K562 (cell line): ENCODE measurements around the gene CHRNB4. TPM values are rescaled to one million over a fixed set of nuclear protein-coding genes. Genes with fewer than 3 reads are reported as not detected.

Experiments
- ATAC-seq: fragments of 200-7000 bp; cut with Tn5 transposase; 3 replicates; pipeline ENCODE4 v1.9.1; 2020; ENCODE audit warnings: moderate library complexity
- BruUV-seq: library from RNA; stranded (reverse); fragments of 400-500 nt; replicated peaks from 2 replicates; lab custom pipeline; 2021; lab: Mats Ljungman, UMichigan
- CTCF ChIA-PET: fragments of 300-600 bp; formaldehyde crosslinking; extraction: SDS; loops from one replicate; lab custom pipeline; 2021; ENCODE audit warnings: low intra/inter-chr PET ratio; lab: Yijun Ruan, JAX
- POLR2A ChIA-PET: fragments of 300-600, 350-650 bp; sonication (Branson Sonifier 250); formaldehyde crosslinking; extraction: SDS; loops from one replicate; lab custom pipeline; 2021; ENCODE audit warnings: antibody characterized with exemption, inconsistent platforms; lab: Yijun Ruan, JAX
- DNase-seq, 4 experiments: peaks; one replicate each; pipeline versions ENCODE4 v3.0.0 to v3.0.0-alpha.2; 2011 to 2018; ENCODE audit warnings: low spot score in 3 of 4, mixed read lengths in 3 of 4; ENCODE audit errors: extremely low read depth in 1 of 4
- FAIRE-seq: peaks from 2 replicates; lab custom pipeline; 2011; peaks lifted over from hg19 to GRCh38; lab: Jason Lieb, UNC
- H2AFZ ChIP-seq: 2 replicates; pipeline ENCODE4 v1.6.0; 2011; ENCODE audit warnings: low read depth, low read length, control low read depth, inconsistent platforms
- H3K27ac ChIP-seq: fragments of 200-600 bp; 3 replicates; pipeline ENCODE4 v1.8.0; 2011; ENCODE audit warnings: low read depth, mild to moderate bottlenecking, control low read depth, inconsistent platforms, low read length, moderate library complexity, mixed read lengths; ENCODE audit errors: extremely low read depth
- H3K27me3 ChIP-seq, 2 experiments: fragments of 300-600 bp in 1 of 2; 2 replicates in 1 of 2; 3 replicates in 1 of 2; pipeline versions ENCODE4 v1.6.0 to v1.8.0; 2011; ENCODE audit warnings: inconsistent platforms in 2 of 2, low read length in 2 of 2, mild to moderate bottlenecking in 1 of 2, mixed read lengths in 1 of 2, moderate library complexity in 1 of 2; ENCODE audit not compliant: control insufficient read depth in 2 of 2, insufficient read depth in 2 of 2
- H3K36me3 ChIP-seq: fragments of 300-600 bp; 3 replicates; pipeline ENCODE4 v1.8.0; 2011; ENCODE audit warnings: mild to moderate bottlenecking, low read length, inconsistent platforms; ENCODE audit not compliant: control insufficient read depth, insufficient read depth
- H3K4me1 ChIP-seq, 2 experiments: fragments of 200-600 bp in 1 of 2; replicated peaks in 1 of 2; 2 replicates in 1 of 2; 3 replicates in 1 of 2; pipeline versions ENCODE4 v1.5.1 to v1.8.0; 2011; ENCODE audit warnings: inconsistent platforms in 2 of 2, low read length in 2 of 2, mild to moderate bottlenecking in 1 of 2, mixed read lengths in 1 of 2, moderate library complexity in 1 of 2; ENCODE audit not compliant: control insufficient read depth in 2 of 2, insufficient read depth in 2 of 2
- H3K4me2 ChIP-seq: 2 replicates; pipeline ENCODE4 v1.6.1; 2011; ENCODE audit warnings: low read length, control low read depth, inconsistent platforms, mixed read lengths; ENCODE audit not compliant: insufficient read depth
- H3K4me3 ChIP-seq: fragments of 200-600 bp; sonication (generic), shearing (Covaris generic); 2 replicates; pipeline ENCODE4 v1.5.1; 2016; ENCODE audit warnings: control low read depth, inconsistent platforms
- H3K79me2 ChIP-seq: fragments of 200-600 bp; 3 replicates; pipeline ENCODE4 v1.8.0; 2011; ENCODE audit warnings: low read length, inconsistent platforms; ENCODE audit not compliant: control insufficient read depth, insufficient read depth
- H3K9ac ChIP-seq, 2 experiments: 2 replicates each; pipeline versions ENCODE4 v1.6.0 to v1.6.1; 2011; ENCODE audit warnings: low read depth in 2 of 2, low read length in 2 of 2, control low read depth in 1 of 2, inconsistent platforms in 1 of 2, mild to moderate bottlenecking in 1 of 2, mixed read lengths in 1 of 2; ENCODE audit not compliant: insufficient read depth in 1 of 2
- H3K9me1 ChIP-seq: one replicate; pipeline ENCODE4 v1.6.0; 2011; ENCODE audit warnings: inconsistent platforms, mild to moderate bottlenecking, low read length, moderate library complexity; ENCODE audit not compliant: control insufficient read depth, insufficient read depth
- H3K9me3 ChIP-seq: replicated peaks from 2 replicates; pipeline ENCODE4 v1.5.1; 2011; ENCODE audit warnings: low read depth, low read length, inconsistent platforms; ENCODE audit not compliant: control insufficient read depth, insufficient read depth
- H4K20me1 ChIP-seq: replicated peaks from 2 replicates; pipeline ENCODE4 v1.6.1; 2011; ENCODE audit warnings: low read length, inconsistent platforms, mixed read lengths; ENCODE audit not compliant: control insufficient read depth, insufficient read depth
- PTBP1 ChIP-seq: fragments of 200-400 bp; formaldehyde crosslinking; IDR thresholded peaks from 2 replicates; pipeline ENCODE4 v1.6.1; 2017; ENCODE audit warnings: low read depth, low read length
- PTRF ChIP-seq: fragments of 450-650 bp; IDR thresholded peaks from 2 replicates; pipeline ENCODE4 v1.6.1; 2016; ENCODE audit warnings: mild to moderate bottlenecking, missing genetic modification characterization, missing compliant biosample characterization
- RBBP5 ChIP-seq: fragments of 200-600 bp; sonication (generic); IDR thresholded peaks from 2 replicates; pipeline ENCODE4 v1.6.1; 2012; ENCODE audit warnings: borderline replicate concordance, mild to moderate bottlenecking, low read length, control low read depth, inconsistent platforms; ENCODE audit not compliant: insufficient read depth, poor library complexity, severe bottlenecking
- TAF7 ChIP-seq: fragments of 450-650 bp; IDR thresholded peaks from 2 replicates; pipeline ENCODE4 v1.6.1; 2016; ENCODE audit warnings: missing genetic modification characterization, missing compliant biosample characterization
- WGBS: fragments of 100-300 bp; shearing (Covaris generic); methylation state at CpG from one replicate; pipeline ENCODE4 v1.1.6; 2016; ENCODE audit warnings: low coverage, mixed read lengths; ENCODE audit not compliant: insufficient coverage; ENCODE audit errors: missing lambda C conversion rate; 5-methylcytosine and 5-hydroxymethylcytosine counted together
- in situ Hi-C: fragments of 300-500 bp; cut with MboI; formaldehyde crosslinking; loops from 4 replicates; pipeline ENCODE4 v1.15.0; 2018; ENCODE audit warnings: inconsistent platforms, mixed read lengths
- intact Hi-C: fragments of 100-400 bp; cut with micrococcal nuclease; formaldehyde crosslinking; loops from 2 replicates; pipeline ENCODE4 v1.14.2; 2022
- polyA plus RNA-seq, 8 experiments: library from polyadenylated mRNA; depleted of rRNA in 4 of 8; stranded (reverse) in 5 of 8; unstranded in 3 of 8; fragments of >200 nt; fragmentation: Nextera tagmentation in 2 of 8; fragmentation: Illumina TruSeq in 1 of 8; extraction: Ambion mirVana in 2 of 8; extraction: Trizol in 1 of 8; gene quantifications; 2 replicates each; pipeline versions ENCODE4 v1.2.1 to v1.2.3, GENCODE V29; 2011 to 2014; ENCODE audit warnings: inconsistent platforms in 1 of 8, missing spikeins in 1 of 8
- total RNA-seq, 7 experiments: library from RNA; depleted of rRNA in 6 of 7; stranded (reverse); fragments of >200 nt in 6 of 7; fragmentation: Illumina TruSeq in 2 of 7; extraction: Trizol in 2 of 7; gene quantifications; 2 replicates each; pipeline versions ENCODE4 v1.2.1 to v1.2.3, GENCODE V29; 2011 to 2021; ENCODE audit warnings: low replicate concordance in 1 of 7
- TF ChIP-seq, protein P1 (sequence below), 2 experiments: fragments of 450-650 bp in 1 of 2; sonication (generic) in 1 of 2; formaldehyde crosslinking; conservative IDR thresholded peaks; 2 replicates each; pipeline versions ENCODE4 v1.4.0 to v1.8.1; 2020 to 2022; ENCODE audit warnings: mild to moderate bottlenecking in 1 of 2, missing genetic modification reagents in 1 of 2

Gene CHRNB4
- total and polyA plus RNA-seq, 9 of the 15 experiments (the other 6 are each of a cell fraction or from before 2014, with no cell fraction given): 0.08 to 0.18 TPM; not detected in 7

DNA sequence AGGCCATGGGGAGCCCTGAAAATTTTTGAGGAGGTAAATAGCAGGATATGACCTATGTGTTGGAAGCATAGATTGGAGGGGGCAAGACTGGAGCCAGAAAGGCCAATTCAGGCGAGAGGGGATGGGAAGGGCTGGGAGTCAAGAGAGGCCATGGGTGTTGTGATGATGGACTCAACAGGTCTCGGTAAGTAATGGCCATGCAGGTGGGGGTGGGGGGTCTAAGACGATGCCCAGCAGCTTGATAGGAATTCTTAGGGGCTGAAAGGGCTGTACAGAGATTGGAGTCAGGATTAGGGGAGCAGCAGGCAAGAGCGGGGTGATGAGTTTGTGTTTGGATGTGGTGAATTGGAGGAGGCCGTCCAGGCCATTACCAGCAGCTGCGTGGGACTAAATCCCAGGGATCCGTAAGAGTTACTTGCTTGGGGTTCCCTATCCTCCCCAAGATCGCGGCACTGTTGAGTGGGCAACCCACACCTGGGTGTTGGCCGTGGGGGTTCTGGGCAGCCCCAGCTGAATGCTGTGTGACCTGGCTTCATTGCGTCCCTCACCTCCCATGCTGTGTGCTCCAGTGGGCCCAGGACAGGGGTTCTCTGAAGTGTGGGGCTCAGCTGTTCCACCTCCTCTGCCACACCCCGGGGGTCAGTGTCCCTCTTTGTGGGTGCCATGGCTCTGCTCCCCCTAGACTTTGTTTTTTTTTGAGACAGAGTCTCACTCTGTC, 41.8 kb upstream of the CHRNB4 start:
- no peaks in the 10 kb centered on the region for H3K79me2 ChIP-seq
- ChIA-PET POLR2A (no interaction called here), CTCF (no interaction called here)

More for the DNA sequence above, 41.8 kb upstream of the CHRNB4 start:
- H3K9me3 ChIP-seq: no peaks in the 10 kb centered on the region
- peaks cover 22 to 49% of the 10 kb centered on the region in 2 experiments; a peak in 4 of 5 replicates for H3K27me3 ChIP-seq
- no peak overlapping the region for H3K4me2 ChIP-seq
- TF ChIP-seq PTRF (tag) (no peak), TAF7 (tag) (no peak), RBBP5 (no peak), PTBP1 (no peak)
- TF ChIP-seq, protein P1, sequence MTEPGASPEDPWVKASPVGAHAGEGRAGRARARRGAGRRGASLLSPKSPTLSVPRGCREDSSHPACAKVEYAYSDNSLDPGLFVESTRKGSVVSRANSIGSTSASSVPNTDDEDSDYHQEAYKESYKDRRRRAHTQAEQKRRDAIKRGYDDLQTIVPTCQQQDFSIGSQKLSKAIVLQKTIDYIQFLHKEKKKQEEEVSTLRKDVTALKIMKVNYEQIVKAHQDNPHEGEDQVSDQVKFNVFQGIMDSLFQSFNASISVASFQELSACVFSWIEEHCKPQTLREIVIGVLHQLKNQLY (CRISPR knock-in tag; conservative IDR thresholded peaks at IDR 0.05): no peak
- TF ChIP-seq, all 486 proteins: peak for 0
- WGBS: 2% methylated on average over 11 of the region's 12 CpGs
- Histone ChIP-seq H3K9me1 (no peaks in the 10 kb centered on the region), H3K4me1 (no peaks in the 10 kb centered on the region), H3K36me3 (no peaks in the 10 kb centered on the region), H3K27ac (no peak overlapping the region), H3K4me3 (no peak overlapping the region), H4K20me1 (no peaks in the 10 kb centered on the region), H2AFZ (no peak overlapping the region), H3K9ac (no peak overlapping the region)
- intact Hi-C loops (no loop called here), in situ Hi-C loops (no loop called here)
- FAIRE-seq (no peak), ATAC-seq (no peak), DNase-seq (no peak)
- no TSS peak for BruUV-seq
